NT2/D1 (cell line): ENCODE measurements around the gene GPX4.

Experiments used
- YY1 ChIP-seq: IDR thresholded peaks from 2 replicates; pipeline ENCODE4 v1.6.1; 2011; ENCODE audit not compliant: insufficient read length, insufficient read depth
- ZNF274 ChIP-seq: IDR thresholded peaks from 2 replicates; pipeline ENCODE4 v1.6.1; 2011; ENCODE audit warnings: mild to moderate bottlenecking, low read depth, low read length

DNA sequence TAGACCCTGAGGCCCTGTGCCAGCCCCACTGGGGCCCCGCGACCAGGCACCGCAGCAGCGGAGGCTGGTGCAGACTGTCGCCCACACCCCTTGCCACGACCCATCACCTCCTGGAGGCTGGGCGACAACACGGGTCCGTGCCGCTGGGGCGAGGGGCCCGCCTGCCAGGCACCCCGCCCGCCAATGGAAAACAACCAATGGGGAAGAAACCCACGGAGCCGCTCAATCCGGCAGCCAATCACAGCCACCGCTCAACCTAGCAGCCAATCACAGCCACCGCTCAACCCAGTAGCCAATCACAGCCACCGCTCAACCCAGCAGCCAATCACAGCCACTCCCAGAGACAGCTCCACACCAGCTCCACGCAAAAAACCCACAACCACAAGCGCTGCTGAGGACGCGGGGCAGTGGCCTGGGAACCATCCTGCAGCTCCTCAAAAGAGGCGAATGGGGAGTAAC, 29.7 kb downstream of the GPX4 start:
- TF ChIP-seq ZNF274: no peak
- TF ChIP-seq YY1: no peak
